GM18868 (cell line): Measurements from ENCODE around the gene FNBP1L.
"Not testable (repeated sequence)": the region's sequence is repeated elsewhere in the genome, so short reads cannot be mapped to it uniquely, and the experiment has no call there.

Source experiments
- ATAC-seq: cut with Tn5 transposase; IDR thresholded peaks from one replicate; pipeline ENCODE4 v1.9.1; 2021; ENCODE audit warnings: mild to moderate bottlenecking, moderate library complexity; ENCODE audit not compliant: unreplicated experiment

FNBP1L gene

GRCh38 chr1:93588206-93588605 lies 140.3 kb downstream of the FNBP1L start:
- no peak for ATAC-seq

GRCh38 chr1:93588955-93589354 lies 141.0 kb downstream of the FNBP1L start:
- ATAC-seq: no peak

GRCh38 chr1:93591291-93591675 lies 143.4 kb downstream of the FNBP1L start:
- ATAC-seq: not testable (repeated sequence)

- ATAC-seq: no peak
Measured at GRCh38 chr1:93591676-93592550, 144.0 kb downstream of the FNBP1L start.

GRCh38 chr1:93592551-93592949 lies 144.6 kb downstream of the FNBP1L start:
- no peak for ATAC-seq

GRCh38 chr1:93593854-93594602 lies 146.1 kb downstream of the FNBP1L start:
- no peak for ATAC-seq

GRCh38 chr1:93594603-93594880 lies 146.6 kb downstream of the FNBP1L start:
- no peak for ATAC-seq

GRCh38 chr1:93595266-93595665 lies 147.3 kb downstream of the FNBP1L start:
- no peak for ATAC-seq

GRCh38 chr1:93595743-93596142 lies 147.8 kb downstream of the FNBP1L start:
- no peak for ATAC-seq

GRCh38 chr1:93596329-93597089 lies 148.6 kb downstream of the FNBP1L start:
- ATAC-seq: no peak

- ATAC-seq: no peak
Measured at GRCh38 chr1:93597709-93598108, 149.8 kb downstream of the FNBP1L start.

- ATAC-seq: no peak
Measured at GRCh38 chr1:93598396-93598795, 150.5 kb downstream of the FNBP1L start.

GRCh38 chr1:93598861-93599439 lies 151.0 kb downstream of the FNBP1L start:
- ATAC-seq: no peak

- no peak for ATAC-seq
Measured at GRCh38 chr1:93599479-93599878, 151.6 kb downstream of the FNBP1L start.

- no peak for ATAC-seq
Measured at GRCh38 chr1:93600663-93601062, 152.7 kb downstream of the FNBP1L start.

- ATAC-seq: no peak
Measured at GRCh38 chr1:93601686-93602085, 153.8 kb downstream of the FNBP1L start.

- no peak for ATAC-seq
Measured at GRCh38 chr1:93602101-93602500, 154.2 kb downstream of the FNBP1L start.

- no peak for ATAC-seq
Measured at GRCh38 chr1:93603106-93603505, 155.2 kb downstream of the FNBP1L start.

- no peak for ATAC-seq
Measured at GRCh38 chr1:93603601-93604000, 155.7 kb downstream of the FNBP1L start.
